ENCODE data around the gene GALE.
"Not testable (repeated sequence)": the region's sequence is repeated elsewhere in the genome, so short reads cannot be mapped to it uniquely, and the experiment has no call there.

Gene GALE

GRCh38 chr1:23807453-23807852, 6.9 kb upstream of the GALE start:
- Histone ChIP-seq H3K4me3 (replicated peaks; ENCODE audit: low read depth, low read length) (no peak overlapping the region), H3K36me3 (ENCODE audit: control insufficient read depth, insufficient read depth, low read length) (peaks cover 9% of the 10 kb centered on the region), H3K27me3 (replicated peaks; ENCODE audit: control insufficient read depth, insufficient read depth, low read length) (no peaks in the 10 kb centered on the region)
- no peak for TF ChIP-seq CTCF (IDR thresholded peaks at IDR 0.05; ENCODE audit: insufficient read depth, low read length, poor library complexity, severe bottlenecking)
- no peak for DNase-seq (ENCODE audit: extremely low read depth, insufficient read length)

GRCh38 chr1:23806280-23806679, 5.7 kb upstream of the GALE start:
- Histone ChIP-seq H3K4me3 (replicated peaks; ENCODE audit: low read depth, low read length) (no peak overlapping the region), H3K36me3 (ENCODE audit: control insufficient read depth, insufficient read depth, low read length) (peaks cover 8% of the 10 kb centered on the region), H3K27me3 (replicated peaks; ENCODE audit: control insufficient read depth, insufficient read depth, low read length) (no peaks in the 10 kb centered on the region)
- no peak for TF ChIP-seq CTCF (IDR thresholded peaks at IDR 0.05; ENCODE audit: insufficient read depth, low read length, poor library complexity, severe bottlenecking)
- DNase-seq (ENCODE audit: extremely low read depth, insufficient read length), result no peak

- DNase-seq (ENCODE audit: extremely low read depth, insufficient read length), result no peak
- Histone ChIP-seq H3K36me3 (ENCODE audit: control insufficient read depth, insufficient read depth, low read length) (peaks cover 8% of the 10 kb centered on the region), H3K27me3 (replicated peaks; ENCODE audit: control insufficient read depth, insufficient read depth, low read length) (no peaks in the 10 kb centered on the region)
Measured at GRCh38 chr1:23805025-23805424, 4.5 kb upstream of the GALE start.

GRCh38 chr1:23804183-23804835, 3.8 kb upstream of the GALE start:
- TF ChIP-seq CTCF (IDR thresholded peaks at IDR 0.05; ENCODE audit: insufficient read depth, low read length, poor library complexity, severe bottlenecking), result no peak
- DNase-seq (ENCODE audit: extremely low read depth, insufficient read length), result no peak
- Histone ChIP-seq H3K27me3 (replicated peaks; ENCODE audit: control insufficient read depth, insufficient read depth, low read length) (no peaks in the 10 kb centered on the region), H3K36me3 (ENCODE audit: control insufficient read depth, insufficient read depth, low read length) (peaks cover 8% of the 10 kb centered on the region), H3K4me3 (replicated peaks; ENCODE audit: low read depth, low read length) (no peak overlapping the region)

More at GRCh38 chr1:23805025-23805424, 4.5 kb upstream of the GALE start:
- no peak overlapping the region for H3K4me3 ChIP-seq (replicated peaks; ENCODE audit: low read depth, low read length)
- no peak for TF ChIP-seq CTCF (IDR thresholded peaks at IDR 0.05; ENCODE audit: insufficient read depth, low read length, poor library complexity, severe bottlenecking)

- TF ChIP-seq CTCF (IDR thresholded peaks at IDR 0.05; ENCODE audit: insufficient read depth, low read length, poor library complexity, severe bottlenecking), result no peak
- DNase-seq (ENCODE audit: extremely low read depth, insufficient read length), result no peak
Measured at GRCh38 chr1:23803674-23804073, 3.1 kb upstream of the GALE start.

GRCh38 chr1:23802809-23803342, 2.3 kb upstream of the GALE start:
- not testable (repeated sequence) for H3K36me3 ChIP-seq (ENCODE audit: control insufficient read depth, insufficient read depth, low read length); H3K27me3 ChIP-seq (replicated peaks; ENCODE audit: control insufficient read depth, insufficient read depth, low read length); DNase-seq (ENCODE audit: extremely low read depth, insufficient read length); H3K4me3 ChIP-seq (replicated peaks; ENCODE audit: low read depth, low read length)

More at GRCh38 chr1:23803674-23804073, 3.1 kb upstream of the GALE start:
- Histone ChIP-seq H3K4me3 (replicated peaks; ENCODE audit: low read depth, low read length) (no peak overlapping the region), H3K27me3 (replicated peaks; ENCODE audit: control insufficient read depth, insufficient read depth, low read length) (no peaks in the 10 kb centered on the region), H3K36me3 (ENCODE audit: control insufficient read depth, insufficient read depth, low read length) (peaks cover 8% of the 10 kb centered on the region)

Measured in GM06990 (cell line).